ENCODE results near the gene GTF2H2. TPM values are rescaled to one million over a fixed set of nuclear protein-coding genes. Genes with fewer than 3 reads are reported as not detected.
"Not testable (repeated sequence)": the region's sequence is repeated elsewhere in the genome, so short reads cannot be mapped to it uniquely, and the experiment has no call there.

The GTF2H2 gene
- 10 to 100 TPM; 52.4 to 55.0 TPM for total RNA-seq

DNA sequence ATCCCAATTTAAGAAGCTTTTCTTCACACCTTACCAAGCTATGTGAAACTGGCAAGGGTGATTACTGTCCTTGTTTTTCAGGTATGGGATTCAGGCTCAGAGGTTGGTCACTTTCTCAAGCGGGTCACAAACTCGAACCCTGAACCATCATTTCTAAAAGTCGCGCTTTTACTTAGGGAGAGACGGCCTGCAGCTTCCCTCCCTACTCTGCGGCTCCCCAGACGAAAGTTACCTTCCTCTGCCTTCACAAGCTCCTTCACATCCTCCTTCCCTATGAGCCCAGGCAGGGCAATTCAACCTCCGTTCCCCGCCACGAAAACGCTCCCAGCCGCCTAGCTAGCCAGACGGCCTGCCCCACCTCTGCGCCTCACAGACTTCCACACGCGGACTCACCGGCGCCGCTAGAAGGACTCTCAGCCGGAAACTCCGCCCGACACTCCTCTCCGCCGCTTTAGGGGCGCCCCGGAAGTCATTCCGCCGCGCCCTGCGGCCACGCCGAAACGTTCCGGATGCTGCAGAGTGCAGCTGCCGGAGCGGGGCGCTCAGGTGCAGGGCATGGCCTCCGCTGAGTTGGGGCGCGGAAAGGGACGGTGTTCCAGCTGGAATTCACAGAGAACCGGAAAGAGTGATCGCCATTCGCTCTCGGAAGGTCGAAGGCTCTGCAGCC lies at the start of gene GTF2H2:
GTF2H2 (minus strand) TSS at position 415 of the 667 bp plus-strand sequence. CDS start 4,913 bp downstream, outside the sequence.
- POLR2A ChIA-PET; CTCF ChIA-PET; H3K4me1 Mint-ChIP-seq (ENCODE audit: low read depth); DNase-seq; H3K27ac Mint-ChIP-seq; H3K36me3 Mint-ChIP-seq; H3K4me3 Mint-ChIP-seq; H3K9me3 Mint-ChIP-seq; H3K27me3 Mint-ChIP-seq; intact Hi-C loops (cut with micrococcal nuclease): not testable (repeated sequence)

DNA sequence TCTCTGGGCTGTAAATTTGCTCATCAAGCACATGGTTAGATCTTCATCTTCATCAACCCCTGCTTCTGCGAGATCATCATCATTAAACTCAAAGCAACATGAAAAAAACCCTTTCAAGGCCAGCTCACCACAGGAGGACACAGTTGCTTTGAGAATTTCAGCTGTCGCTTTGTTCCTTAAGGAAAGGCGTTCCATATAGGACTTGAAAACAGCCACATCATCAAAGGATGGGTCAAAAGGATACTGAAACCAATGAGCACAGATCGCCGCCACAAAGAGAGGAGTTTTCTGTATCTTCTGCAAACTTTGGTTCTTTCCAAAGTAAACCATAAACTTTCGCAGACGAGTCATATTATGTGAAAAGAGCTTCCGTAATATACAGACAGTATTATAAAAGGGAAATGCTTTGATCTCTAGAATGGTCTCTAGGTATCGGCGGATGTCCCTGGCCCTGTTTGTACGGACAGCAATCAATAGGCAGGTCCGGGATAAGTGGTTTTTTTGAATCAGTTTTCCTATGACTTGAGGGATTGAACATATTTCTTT lies 42.3 kb upstream of the GTF2H2 start:
- H3K27ac Mint-ChIP-seq; H3K9me3 Mint-ChIP-seq; DNase-seq; H3K4me3 Mint-ChIP-seq; CTCF ChIA-PET; H3K4me1 Mint-ChIP-seq (ENCODE audit: low read depth); H3K36me3 Mint-ChIP-seq; H3K27me3 Mint-ChIP-seq; POLR2A ChIA-PET; intact Hi-C loops (cut with micrococcal nuclease): not testable (repeated sequence)

DNA sequence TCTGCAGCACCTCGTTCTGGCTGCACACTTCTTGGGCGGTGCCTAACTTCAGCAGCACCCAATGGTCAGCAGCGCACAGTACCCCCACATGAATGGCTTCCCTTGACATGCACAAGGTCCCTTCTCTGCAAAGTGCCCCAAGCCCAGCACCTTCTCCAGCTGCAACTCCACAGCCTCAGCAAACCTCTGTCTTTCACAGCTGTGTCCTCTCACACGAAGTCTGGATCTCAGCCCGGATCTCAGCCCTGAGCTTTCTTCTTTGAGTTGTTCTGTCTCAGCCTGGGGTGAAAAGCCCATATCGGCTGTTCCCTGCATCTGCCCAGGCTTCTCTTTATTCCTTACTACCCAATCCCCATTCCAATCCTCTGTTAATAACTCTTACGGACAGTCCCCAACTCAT lies 32.5 kb upstream of the GTF2H2 start:
- POLR2A ChIA-PET = not testable (repeated sequence)

DNA sequence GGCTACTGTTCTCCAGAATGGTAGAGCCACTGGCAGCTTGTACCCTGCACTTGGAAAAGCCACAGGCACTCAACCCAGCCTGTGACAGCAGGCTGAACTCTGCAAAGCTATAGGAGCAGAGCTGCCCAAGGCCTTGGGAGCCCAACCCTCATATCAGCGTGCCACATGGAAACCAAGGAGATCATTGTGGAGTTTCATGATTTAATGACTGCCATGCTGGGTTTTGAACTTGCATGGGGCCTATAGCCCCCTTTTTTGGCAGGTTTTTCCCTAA lies 30.4 kb upstream of the GTF2H2 start:
- CTCF ChIA-PET; DNase-seq; H3K4me1 Mint-ChIP-seq (ENCODE audit: low read depth); POLR2A ChIA-PET; intact Hi-C loops (cut with micrococcal nuclease); H3K27ac Mint-ChIP-seq; H3K4me3 Mint-ChIP-seq; H3K9me3 Mint-ChIP-seq; H3K36me3 Mint-ChIP-seq; H3K27me3 Mint-ChIP-seq: not testable (repeated sequence)

More for the DNA sequence above, 32.5 kb upstream of the GTF2H2 start:
- H3K4me3 Mint-ChIP-seq; H3K27me3 Mint-ChIP-seq; intact Hi-C loops (cut with micrococcal nuclease); H3K4me1 Mint-ChIP-seq (ENCODE audit: low read depth); DNase-seq; H3K27ac Mint-ChIP-seq; H3K36me3 Mint-ChIP-seq; CTCF ChIA-PET; H3K9me3 Mint-ChIP-seq: not testable (repeated sequence)

DNA sequence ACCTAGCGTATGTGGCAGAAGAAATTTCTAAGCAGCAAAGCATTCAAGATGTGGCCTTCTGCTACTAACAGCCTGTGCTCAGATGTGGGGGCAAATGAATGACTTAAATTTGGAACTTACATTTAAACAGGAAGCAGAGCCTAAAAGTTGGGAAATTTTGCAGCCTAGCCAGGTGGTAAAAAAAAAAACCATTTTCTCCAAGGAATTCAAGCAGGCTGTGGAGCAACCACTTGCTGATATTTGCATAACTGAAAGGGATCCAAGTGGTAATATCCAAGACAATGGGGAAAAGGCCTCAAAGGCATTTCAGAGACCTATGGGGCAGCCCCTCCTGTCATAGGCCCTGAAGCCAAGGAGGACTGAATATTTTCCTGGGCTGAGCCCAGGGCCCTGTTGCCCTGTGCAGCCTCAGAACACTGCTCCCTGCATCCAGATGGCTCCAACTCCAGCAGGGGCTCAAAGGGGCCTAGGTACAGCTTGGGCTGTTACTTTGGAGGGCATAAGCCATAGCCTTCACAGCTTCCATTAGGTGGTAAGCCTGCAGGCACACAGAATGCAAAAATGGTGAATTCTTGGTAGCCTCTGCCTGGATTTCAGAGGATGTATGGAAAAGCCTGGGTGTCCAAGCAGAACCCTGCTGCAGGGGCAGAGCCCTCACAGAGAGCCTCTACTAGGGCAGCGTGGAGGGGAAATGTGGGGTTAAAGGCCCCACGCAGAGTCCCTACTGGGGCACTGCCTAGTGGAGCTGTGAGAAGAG lies 29.9 kb upstream of the GTF2H2 start:
- H3K36me3 Mint-ChIP-seq; H3K9me3 Mint-ChIP-seq; intact Hi-C loops (cut with micrococcal nuclease); POLR2A ChIA-PET; CTCF ChIA-PET; H3K4me3 Mint-ChIP-seq; DNase-seq; H3K4me1 Mint-ChIP-seq (ENCODE audit: low read depth); H3K27ac Mint-ChIP-seq; H3K27me3 Mint-ChIP-seq: not testable (repeated sequence)

DNA sequence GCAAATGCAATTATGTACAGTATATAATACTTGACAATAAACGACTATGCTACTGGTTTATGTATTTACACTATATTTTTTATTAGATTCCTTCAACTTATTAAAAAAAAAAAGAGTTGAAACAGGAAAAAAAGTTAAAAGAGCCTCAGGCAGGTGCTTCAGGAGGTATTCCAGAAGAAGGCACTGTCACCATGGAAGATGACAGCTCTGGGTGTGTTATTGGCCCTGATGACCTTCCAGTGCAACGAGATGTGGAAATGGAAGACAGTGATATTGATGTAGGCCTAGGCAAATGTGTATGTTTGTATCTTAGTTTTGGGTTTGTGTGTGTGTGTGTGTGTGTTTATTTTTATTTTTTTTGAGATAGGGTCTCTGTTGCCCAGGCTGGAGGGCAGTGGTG lies 22.3 kb upstream of the GTF2H2 start:
- DNase-seq; H3K9me3 Mint-ChIP-seq; H3K27me3 Mint-ChIP-seq; intact Hi-C loops (cut with micrococcal nuclease); H3K27ac Mint-ChIP-seq; POLR2A ChIA-PET; H3K4me3 Mint-ChIP-seq; H3K36me3 Mint-ChIP-seq; CTCF ChIA-PET; H3K4me1 Mint-ChIP-seq (ENCODE audit: low read depth): not testable (repeated sequence)

DNA sequence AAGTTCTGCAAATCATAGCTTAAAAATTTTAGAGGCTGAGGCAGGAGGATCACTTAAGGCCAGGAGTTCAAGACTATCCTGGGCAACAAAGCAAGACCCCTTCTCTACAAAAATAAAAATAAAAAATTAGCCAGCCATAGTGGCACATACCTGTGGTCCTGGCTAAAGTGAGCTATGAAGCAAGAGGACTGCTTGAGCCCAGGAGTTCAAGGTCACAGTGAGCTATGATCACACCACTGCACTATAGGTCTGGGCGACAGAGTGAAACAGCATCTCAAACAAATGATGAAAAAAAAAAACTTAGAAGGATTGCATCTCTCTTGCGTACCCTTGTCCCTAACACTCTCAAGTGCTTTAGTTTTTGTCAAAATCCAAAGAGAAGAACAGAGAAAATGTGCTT lies 21.3 kb upstream of the GTF2H2 start:
- H3K4me3 Mint-ChIP-seq; H3K4me1 Mint-ChIP-seq (ENCODE audit: low read depth); POLR2A ChIA-PET; DNase-seq; H3K27me3 Mint-ChIP-seq; intact Hi-C loops (cut with micrococcal nuclease); H3K9me3 Mint-ChIP-seq; H3K27ac Mint-ChIP-seq; H3K36me3 Mint-ChIP-seq; CTCF ChIA-PET: not testable (repeated sequence)

DNA sequence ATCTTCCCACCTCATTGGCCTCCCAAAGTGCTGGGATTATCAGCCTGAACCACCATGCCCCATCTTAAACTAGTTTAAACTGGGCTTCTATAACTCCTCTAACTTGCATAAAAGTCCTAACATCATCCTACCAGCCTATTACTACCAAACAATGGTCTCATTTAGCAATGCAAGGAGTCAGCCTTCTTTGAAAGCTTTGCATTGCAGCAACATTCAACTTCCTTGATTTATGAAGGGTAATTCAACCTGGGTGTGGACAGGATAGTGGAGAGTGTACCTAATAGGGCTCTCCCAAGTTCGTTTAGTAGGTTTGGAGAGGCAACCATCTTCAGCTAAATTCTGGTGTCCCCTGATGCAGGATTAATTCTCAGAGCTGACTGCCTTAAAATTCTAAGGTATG lies 18.7 kb upstream of the GTF2H2 start:
- H3K9me3 Mint-ChIP-seq; H3K4me1 Mint-ChIP-seq (ENCODE audit: low read depth); H3K27ac Mint-ChIP-seq; CTCF ChIA-PET; DNase-seq; H3K36me3 Mint-ChIP-seq; H3K4me3 Mint-ChIP-seq; POLR2A ChIA-PET; intact Hi-C loops (cut with micrococcal nuclease); H3K27me3 Mint-ChIP-seq: not testable (repeated sequence)

DNA sequence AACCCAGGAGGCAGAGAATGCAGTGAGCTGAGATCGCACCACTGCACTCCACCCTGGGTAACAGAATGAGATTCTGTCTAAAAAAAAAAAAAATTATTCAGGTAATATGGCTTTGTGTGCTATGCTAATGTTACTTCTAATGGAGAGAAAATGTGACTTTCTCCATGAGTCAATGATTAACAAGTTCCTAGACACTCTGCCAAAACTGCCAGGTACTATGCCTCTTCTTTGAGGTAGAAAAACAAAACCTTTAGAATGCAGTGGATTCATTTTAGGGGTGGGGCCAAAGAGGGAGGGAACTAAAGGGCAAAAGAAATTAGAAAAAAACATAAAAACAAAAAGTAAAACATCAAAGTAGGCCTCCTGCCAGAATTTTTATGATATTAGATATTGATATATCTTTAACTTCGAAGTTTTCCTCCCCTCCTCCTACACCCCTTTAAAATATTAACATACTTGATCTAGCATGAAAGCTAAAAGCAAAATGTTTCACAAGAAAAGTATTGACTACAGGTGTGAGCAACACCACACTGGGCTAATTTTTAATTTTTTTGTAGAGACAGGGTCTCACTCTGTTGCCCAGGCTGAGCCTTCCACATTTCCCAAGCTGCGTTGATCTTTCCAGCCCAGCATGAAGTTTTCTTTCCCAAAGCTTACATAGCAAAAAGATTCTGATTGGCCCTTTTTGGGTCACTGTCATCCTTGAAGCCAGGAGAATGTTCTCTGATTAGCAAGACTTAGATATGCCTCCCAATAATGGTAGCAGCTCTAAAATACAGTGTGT lies 17.0 kb upstream of the GTF2H2 start:
- H3K4me3 Mint-ChIP-seq; CTCF ChIA-PET; POLR2A ChIA-PET; DNase-seq; H3K27me3 Mint-ChIP-seq; H3K9me3 Mint-ChIP-seq; H3K4me1 Mint-ChIP-seq (ENCODE audit: low read depth); intact Hi-C loops (cut with micrococcal nuclease); H3K36me3 Mint-ChIP-seq; H3K27ac Mint-ChIP-seq: not testable (repeated sequence)

DNA sequence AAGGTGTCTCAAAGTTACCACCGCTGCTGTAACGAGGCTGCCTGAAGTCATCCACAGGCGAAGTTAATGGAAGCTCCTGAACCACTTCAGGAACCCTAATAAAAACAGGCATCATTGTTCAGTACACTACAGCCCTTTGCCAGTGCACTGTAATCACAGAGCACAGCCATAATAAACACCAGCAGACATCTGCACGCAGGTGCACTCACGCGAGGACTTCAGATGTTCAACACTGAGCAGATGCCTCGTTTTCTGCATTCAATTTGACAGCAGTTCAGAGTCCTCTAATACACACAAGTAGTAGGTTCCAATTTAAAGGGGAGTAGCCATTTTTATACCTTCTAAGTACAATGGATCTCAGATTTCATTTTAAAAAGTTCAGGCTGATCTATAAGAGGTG lies 15.4 kb upstream of the GTF2H2 start:
- POLR2A ChIA-PET; CTCF ChIA-PET; intact Hi-C loops (cut with micrococcal nuclease); H3K27me3 Mint-ChIP-seq; H3K27ac Mint-ChIP-seq; DNase-seq; H3K36me3 Mint-ChIP-seq; H3K4me1 Mint-ChIP-seq (ENCODE audit: low read depth); H3K9me3 Mint-ChIP-seq; H3K4me3 Mint-ChIP-seq: not testable (repeated sequence)

DNA sequence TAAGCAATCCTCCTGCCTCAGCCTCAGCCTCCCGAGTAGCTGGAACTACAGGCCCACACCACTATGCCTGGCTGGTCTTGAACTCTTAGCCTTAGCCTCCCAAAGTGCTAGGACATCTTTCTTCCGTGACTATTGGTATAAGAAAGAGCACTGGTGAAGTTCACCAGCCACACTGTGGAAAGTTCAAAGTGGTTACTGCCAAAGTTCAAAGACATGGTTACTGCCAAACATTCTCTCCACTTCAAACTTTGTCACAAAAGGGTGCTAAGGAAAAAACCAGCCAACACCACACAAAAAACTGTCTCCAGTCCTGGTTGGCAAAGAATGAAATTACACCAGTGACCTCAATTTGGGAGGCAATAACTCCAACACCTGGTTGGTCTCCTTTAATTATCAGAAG lies 14.9 kb upstream of the GTF2H2 start:
- DNase-seq; intact Hi-C loops (cut with micrococcal nuclease); H3K27ac Mint-ChIP-seq; H3K9me3 Mint-ChIP-seq; POLR2A ChIA-PET; H3K4me1 Mint-ChIP-seq (ENCODE audit: low read depth); H3K27me3 Mint-ChIP-seq; H3K36me3 Mint-ChIP-seq; H3K4me3 Mint-ChIP-seq; CTCF ChIA-PET: not testable (repeated sequence)

DNA sequence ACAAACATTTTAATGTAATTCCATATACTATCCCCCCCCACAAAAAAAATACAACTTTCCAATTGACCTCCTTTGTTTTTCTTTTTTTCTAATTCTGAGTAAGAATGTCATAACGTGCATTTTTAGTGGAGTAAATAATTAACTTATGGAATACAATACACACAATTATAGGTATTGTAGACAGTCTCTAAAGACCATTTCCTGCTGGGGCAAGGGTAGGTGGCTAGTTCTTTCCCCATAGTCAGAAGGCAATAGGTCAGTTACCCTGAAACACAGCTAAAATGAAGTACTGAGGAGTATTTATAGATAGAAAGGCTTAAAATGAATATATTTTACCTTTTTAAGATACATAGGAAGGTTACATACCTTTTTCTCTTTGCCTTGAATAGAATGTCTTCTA lies 6.2 kb downstream of the GTF2H2 start:
- H3K4me3 Mint-ChIP-seq; CTCF ChIA-PET; H3K4me1 Mint-ChIP-seq (ENCODE audit: low read depth); H3K27ac Mint-ChIP-seq; H3K9me3 Mint-ChIP-seq; intact Hi-C loops (cut with micrococcal nuclease); DNase-seq; POLR2A ChIA-PET; H3K36me3 Mint-ChIP-seq; H3K27me3 Mint-ChIP-seq: not testable (repeated sequence)

DNA sequence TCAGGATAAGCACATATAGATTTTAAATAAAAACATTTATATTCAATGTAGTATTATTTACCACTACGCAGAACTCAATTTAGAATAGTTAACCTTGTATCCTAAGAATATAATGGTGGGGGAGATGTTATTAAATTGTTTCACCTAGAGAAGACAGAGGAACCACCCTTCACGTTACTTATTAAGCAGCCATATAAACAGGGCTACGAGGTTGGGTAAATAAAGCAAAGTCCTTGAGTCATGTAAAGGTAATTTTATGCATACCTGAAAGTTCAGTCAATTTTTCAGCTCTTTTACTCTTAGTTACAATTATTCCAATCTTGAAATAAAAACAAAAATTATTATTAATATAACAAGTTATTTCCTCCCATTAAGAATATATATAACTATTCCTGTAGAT lies 8.1 kb downstream of the GTF2H2 start:
- intact Hi-C loops (cut with micrococcal nuclease); CTCF ChIA-PET; H3K27me3 Mint-ChIP-seq; H3K9me3 Mint-ChIP-seq; POLR2A ChIA-PET; DNase-seq; H3K4me1 Mint-ChIP-seq (ENCODE audit: low read depth); H3K4me3 Mint-ChIP-seq; H3K27ac Mint-ChIP-seq; H3K36me3 Mint-ChIP-seq: not testable (repeated sequence)
